ENCODE data around the gene DCAF4.

DCAF4 gene

DNA sequence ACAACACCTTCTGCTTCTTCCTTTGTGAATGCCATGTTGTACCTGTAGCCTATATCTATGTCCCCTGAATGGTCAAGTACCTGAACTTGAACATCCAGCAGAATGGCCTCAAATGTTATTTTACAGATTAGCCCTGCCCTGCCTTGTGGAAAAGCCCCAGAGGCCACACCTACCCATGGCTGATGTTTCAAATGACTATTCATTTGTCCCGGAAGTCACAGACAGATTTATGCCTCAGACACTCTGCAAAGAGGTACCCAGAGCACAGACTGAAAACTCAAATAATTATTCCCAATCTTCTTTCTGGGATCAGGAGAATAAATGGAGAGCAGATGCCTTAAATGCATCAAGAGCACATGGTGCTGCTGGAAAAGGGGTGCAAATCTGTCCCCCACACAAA is 19.4 kb upstream of the DCAF4 start:
- Mint-ChIP-seq H3K9me3 (no peaks in the 10 kb centered on the region), H3K36me3 (no peaks in the 10 kb centered on the region), H3K27ac (no peak overlapping the region), H3K4me1 (peaks cover 10% of the 10 kb centered on the region), H3K4me3 (no peak overlapping the region), H3K27me3 (no peaks in the 10 kb centered on the region)
- ATAC-seq: no peak

- no peak overlapping the region for H3K4me3 Mint-ChIP-seq
- ATAC-seq: no peak
- H3K9me3 Mint-ChIP-seq: no peaks in the 10 kb centered on the region
- peaks cover 10% of the 10 kb centered on the region for H3K4me1 Mint-ChIP-seq
- H3K27ac Mint-ChIP-seq: peak overlapping the region; percentile 14
- H3K27me3 Mint-ChIP-seq: no peaks in the 10 kb centered on the region
- no peaks in the 10 kb centered on the region for H3K36me3 Mint-ChIP-seq
These were observed 18.4 kb upstream of the DCAF4 start for GRCh38 chr14:72907886-72908285.

DNA sequence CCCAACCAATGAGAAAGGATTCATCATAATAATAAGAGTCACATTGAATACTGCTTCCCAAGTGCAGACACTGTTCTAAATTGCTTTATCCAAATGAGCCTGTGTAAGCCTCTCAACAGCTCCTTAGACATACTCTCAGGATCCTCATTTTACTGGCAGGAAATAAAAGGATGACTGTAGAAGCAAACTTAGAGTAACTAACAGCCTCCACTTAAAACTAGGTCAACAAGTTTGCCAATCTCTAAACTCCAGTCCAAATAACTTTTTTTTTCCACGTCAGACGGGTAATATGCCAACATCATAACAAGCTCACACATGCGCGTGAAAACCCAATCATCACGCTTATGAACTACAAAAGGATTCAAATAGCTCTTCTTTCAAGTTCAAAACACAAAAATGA is 17.1 kb upstream of the DCAF4 start:
- Mint-ChIP-seq H3K9me3 (no peaks in the 10 kb centered on the region), H3K36me3 (no peaks in the 10 kb centered on the region), H3K4me1 (peaks cover 9% of the 10 kb centered on the region), H3K27ac (no peak overlapping the region), H3K4me3 (no peak overlapping the region), H3K27me3 (no peaks in the 10 kb centered on the region)
- no peak for ATAC-seq

GRCh38 chr14:72913809-72914208 is 12.5 kb upstream of the DCAF4 start:
- Mint-ChIP-seq H3K27ac (no peak overlapping the region), H3K4me3 (no peak overlapping the region), H3K27me3 (no peaks in the 10 kb centered on the region), H3K4me1 (no peaks in the 10 kb centered on the region), H3K9me3 (no peaks in the 10 kb centered on the region), H3K36me3 (no peaks in the 10 kb centered on the region)
- ATAC-seq: no peak

GRCh38 chr14:72916174-72916573 is 10.1 kb upstream of the DCAF4 start:
- Mint-ChIP-seq H3K4me1 (no peaks in the 10 kb centered on the region), H3K9me3 (no peaks in the 10 kb centered on the region), H3K36me3 (no peaks in the 10 kb centered on the region), H3K4me3 (no peak overlapping the region), H3K27ac (no peak overlapping the region), H3K27me3 (no peaks in the 10 kb centered on the region)
- no peak for ATAC-seq

DNA sequence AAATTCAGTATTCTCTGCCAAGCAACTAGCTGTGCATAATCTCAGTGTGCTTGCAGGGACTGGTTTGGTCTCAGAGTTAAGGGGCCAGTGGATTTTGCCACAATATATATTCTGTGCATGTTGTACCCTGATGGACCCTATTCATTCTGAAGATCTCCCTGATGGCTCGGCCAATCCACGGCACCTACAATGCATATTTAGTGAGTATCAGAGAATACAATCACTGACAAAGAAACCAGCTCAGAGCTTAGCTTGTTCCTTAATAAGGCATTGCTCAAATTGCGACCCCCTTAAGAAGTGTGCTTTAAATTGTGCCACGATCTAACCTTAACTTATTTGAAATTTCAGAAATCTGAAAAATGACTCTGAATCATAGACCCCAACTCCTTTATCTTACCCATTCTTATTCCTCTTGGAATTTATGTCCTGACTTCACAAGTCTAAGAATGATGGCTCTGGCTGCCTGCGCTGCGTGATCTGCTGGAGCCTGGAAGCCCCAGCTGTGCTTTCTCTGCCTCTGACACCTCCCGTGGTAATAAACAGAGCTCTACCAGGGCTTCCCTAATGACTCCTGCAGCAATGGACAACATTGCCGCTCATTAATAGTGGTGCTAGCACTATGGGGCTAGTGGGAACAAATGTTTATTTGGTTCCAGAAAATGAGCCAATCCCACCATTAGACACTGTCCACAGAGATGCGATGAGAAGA is 9.0 kb upstream of the DCAF4 start:
- no peaks in the 10 kb centered on the region for H3K27me3 Mint-ChIP-seq
- no peak for ATAC-seq
- no peak overlapping the region for H3K27ac Mint-ChIP-seq
- no peaks in the 10 kb centered on the region for H3K9me3 Mint-ChIP-seq
- H3K4me1 Mint-ChIP-seq: no peaks in the 10 kb centered on the region
- H3K4me3 Mint-ChIP-seq: no peak overlapping the region
- no peaks in the 10 kb centered on the region for H3K36me3 Mint-ChIP-seq

DNA sequence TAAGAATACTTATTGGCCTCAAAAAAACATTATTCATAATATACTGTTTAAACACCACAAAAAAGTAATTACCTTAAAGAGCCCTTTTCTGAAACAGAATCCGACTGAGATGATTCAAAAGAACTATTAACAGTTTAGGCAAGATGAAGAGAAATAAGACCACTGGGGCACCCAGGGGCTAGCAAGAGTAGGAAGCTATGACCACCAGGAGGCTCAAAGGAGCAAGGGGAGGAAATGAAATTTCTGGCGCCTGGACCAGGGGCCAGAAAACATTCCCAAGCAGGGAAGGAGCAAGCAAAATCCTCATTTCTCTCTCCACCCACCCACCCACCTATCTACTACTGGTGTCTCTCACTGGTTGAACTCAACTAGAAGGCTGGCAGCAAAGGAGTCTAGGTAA is 6.3 kb upstream of the DCAF4 start:
- Mint-ChIP-seq H3K4me3 (no peak overlapping the region), H3K4me1 (no peaks in the 10 kb centered on the region), H3K27ac (no peak overlapping the region), H3K36me3 (no peaks in the 10 kb centered on the region), H3K9me3 (no peaks in the 10 kb centered on the region), H3K27me3 (no peaks in the 10 kb centered on the region)
- ATAC-seq: no peak

DNA sequence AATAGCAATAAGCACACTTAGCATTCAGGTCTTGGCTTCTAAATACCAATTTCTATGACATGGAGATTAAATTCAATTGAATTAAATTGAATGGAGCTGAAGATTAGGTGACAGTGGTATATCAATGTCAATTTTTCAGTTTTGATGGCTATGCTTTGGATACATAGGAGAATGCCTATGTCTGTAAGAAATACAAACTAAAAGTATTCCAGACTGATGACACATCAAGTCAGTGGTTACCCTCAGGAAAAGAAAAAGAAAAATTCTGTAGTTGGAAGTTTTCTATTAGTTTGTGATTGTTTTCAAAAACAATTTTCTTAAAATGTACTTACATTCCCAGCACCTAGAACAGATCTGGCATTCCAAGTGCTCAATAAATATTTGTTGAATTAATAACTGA is 4.9 kb upstream of the DCAF4 start:
- no peak for ATAC-seq
- Mint-ChIP-seq H3K27me3 (no peaks in the 10 kb centered on the region), H3K9me3 (no peaks in the 10 kb centered on the region), H3K4me3 (no peak overlapping the region), H3K4me1 (peaks cover 7% of the 10 kb centered on the region), H3K27ac (no peak overlapping the region), H3K36me3 (no peaks in the 10 kb centered on the region)

DNA sequence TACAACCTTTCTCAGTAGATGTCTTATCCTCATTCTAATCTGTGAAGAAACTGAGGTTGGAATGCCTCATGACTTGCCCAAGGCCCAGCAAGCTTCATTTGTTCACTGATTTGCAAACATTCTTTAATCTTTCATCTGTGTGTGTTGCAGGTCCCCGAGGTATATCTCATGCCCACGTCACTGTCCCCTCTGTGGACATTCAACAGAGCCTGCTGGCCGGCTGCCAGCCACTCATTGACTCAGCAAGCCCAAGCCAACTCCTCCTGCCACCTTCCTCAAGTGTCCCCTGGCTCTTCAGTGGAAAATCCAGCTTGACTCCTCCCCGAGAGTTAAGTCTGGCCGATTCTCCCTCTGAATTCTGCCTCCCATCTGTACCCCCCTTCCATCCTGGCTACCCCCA is 1.9 kb upstream of the DCAF4 start:
- Mint-ChIP-seq H3K27ac (peak overlapping the region; percentile 13), H3K36me3 (no peaks in the 10 kb centered on the region), H3K4me3 (no peak overlapping the region), H3K9me3 (no peaks in the 10 kb centered on the region), H3K4me1 (peaks cover 7% of the 10 kb centered on the region), H3K27me3 (no peaks in the 10 kb centered on the region)
- ATAC-seq: no peak

GRCh38 chr14:72925171-72925759 is 999 bp upstream of the DCAF4 start:
- peak overlapping the region; percentile 89 for H3K27ac Mint-ChIP-seq
- no peaks in the 10 kb centered on the region for H3K36me3 Mint-ChIP-seq
- no peak for ATAC-seq
- H3K4me3 Mint-ChIP-seq: peak overlapping the region; percentile 95
- H3K27me3 Mint-ChIP-seq: no peaks in the 10 kb centered on the region
- H3K9me3 Mint-ChIP-seq: no peaks in the 10 kb centered on the region
- peaks cover 7% of the 10 kb centered on the region for H3K4me1 Mint-ChIP-seq

GRCh38 chr14:72925815-72926291 is 411 bp upstream of the DCAF4 start:
- Mint-ChIP-seq H3K4me3 (peak overlapping the region; percentile 95), H3K27ac (peak overlapping the region; percentile 89), H3K4me1 (peaks cover 7% of the 10 kb centered on the region), H3K36me3 (no peaks in the 10 kb centered on the region), H3K9me3 (no peaks in the 10 kb centered on the region), H3K27me3 (no peaks in the 10 kb centered on the region)
- ATAC-seq: no peak

- Mint-ChIP-seq H3K9me3 (no peaks in the 10 kb centered on the region), H3K4me3 (no peak overlapping the region), H3K36me3 (peaks cover 6% of the 10 kb centered on the region), H3K27me3 (no peaks in the 10 kb centered on the region), H3K4me1 (peaks cover 23% of the 10 kb centered on the region), H3K27ac (no peak overlapping the region)
- no peak for ATAC-seq
These were observed 2.6 kb downstream of the DCAF4 start for GRCh38 chr14:72928872-72929271.

- Mint-ChIP-seq H3K4me1 (peaks cover 24% of the 10 kb centered on the region), H3K4me3 (no peak overlapping the region), H3K27ac (no peak overlapping the region), H3K27me3 (no peaks in the 10 kb centered on the region), H3K36me3 (peaks cover 7% of the 10 kb centered on the region), H3K9me3 (no peaks in the 10 kb centered on the region)
- ATAC-seq: no peak
These were observed 3.2 kb downstream of the DCAF4 start for GRCh38 chr14:72929316-72930080.

DNA sequence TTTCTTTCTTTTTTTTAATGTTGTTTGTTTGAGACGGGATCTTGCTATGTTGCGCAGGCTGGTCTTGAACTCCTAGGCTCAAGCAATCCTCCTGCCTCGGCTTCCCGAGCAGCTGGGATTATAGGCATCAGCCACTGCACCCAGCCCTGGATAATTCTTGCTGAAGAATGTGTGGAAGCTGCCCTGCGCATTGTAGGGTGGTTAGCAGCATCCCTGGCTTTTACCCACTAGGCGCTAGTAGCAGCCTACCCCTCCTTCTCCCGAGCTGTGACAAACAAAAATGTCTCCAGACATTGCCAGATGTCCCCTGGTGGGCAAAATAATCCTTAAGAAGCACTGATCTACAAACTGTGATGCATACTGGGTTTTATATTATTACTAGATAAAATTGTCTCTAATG is 6.6 kb downstream of the DCAF4 start:
- no peak overlapping the region for H3K27ac Mint-ChIP-seq
- no peaks in the 10 kb centered on the region for H3K9me3 Mint-ChIP-seq
- peaks cover 21% of the 10 kb centered on the region for H3K36me3 Mint-ChIP-seq
- no peaks in the 10 kb centered on the region for H3K27me3 Mint-ChIP-seq
- H3K4me1 Mint-ChIP-seq: peaks cover 32% of the 10 kb centered on the region
- no peak for ATAC-seq
- H3K4me3 Mint-ChIP-seq: no peak overlapping the region

DNA sequence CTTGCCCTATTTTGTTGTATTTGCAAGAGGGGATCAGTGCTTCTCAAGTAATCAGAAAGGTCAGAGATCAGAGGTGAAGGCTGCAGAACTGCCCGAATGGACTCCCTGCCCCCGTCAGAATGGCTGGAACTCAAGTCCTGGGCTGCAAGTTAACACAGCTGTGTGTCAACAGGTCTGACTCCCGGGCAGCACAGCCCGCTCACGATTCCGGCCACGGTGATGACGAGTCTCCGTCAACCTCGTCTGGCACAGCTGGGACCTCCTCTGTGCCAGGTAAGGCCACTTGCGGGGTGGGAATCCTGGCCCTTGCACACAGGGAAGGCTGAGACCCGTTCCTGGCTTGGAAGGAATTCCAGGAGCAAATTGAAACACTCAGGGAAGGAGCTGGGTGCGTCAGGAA is 13.4 kb downstream of the DCAF4 start:
- H3K27me3 Mint-ChIP-seq: no peaks in the 10 kb centered on the region
- no peak overlapping the region for H3K4me3 Mint-ChIP-seq
- no peak for ATAC-seq
- no peak overlapping the region for H3K27ac Mint-ChIP-seq
- H3K36me3 Mint-ChIP-seq: peaks cover 60% of the 10 kb centered on the region
- H3K9me3 Mint-ChIP-seq: no peaks in the 10 kb centered on the region
- H3K4me1 Mint-ChIP-seq: peaks cover 15% of the 10 kb centered on the region

All from stimulated activated memory B cell treated with anti-CD40 and anti-IgM and Interleukin-4, amounts not matched to agents 10 μg/mL and 1 μg/mL and 100 μg/mL, for 72 hours (primary cell).